Endothelial cell of umbilical vein (primary cell): ENCODE data around the gene NADSYN1. TPM values are rescaled to one million over a fixed set of nuclear protein-coding genes. Genes with fewer than 3 reads are reported as not detected.

Source experiments
- BruUV-seq: library from RNA; stranded (reverse); fragments of 400-500 nt; replicated peaks from 2 replicates; lab custom pipeline; 2021; lab: Mats Ljungman, UMichigan
- CTCF ChIA-PET: fragments of 300-600, 350-600 bp; sonication (Branson Sonifier 250); formaldehyde crosslinking; loops from one replicate; lab custom pipeline; 2021; ENCODE audit warnings: antibody characterized with exemption, inconsistent platforms; lab: Charles Lee
- POLR2A ChIA-PET: fragments of 300-600, 350-600 bp; sonication (Branson Sonifier 250); formaldehyde crosslinking; loops from one replicate; lab custom pipeline; 2021; ENCODE audit warnings: antibody characterized with exemption, inconsistent platforms; lab: Charles Lee
- DNase-seq: peaks from one replicate; pipeline ENCODE4 v3.0.0-alpha.2; 2011; ENCODE audit warnings: low read depth, low spot score
- FAIRE-seq: peaks from 2 replicates; lab custom pipeline; 2011; peaks lifted over from hg19 to GRCh38; lab: Jason Lieb, UNC
- H2AFZ ChIP-seq: 2 replicates; pipeline ENCODE4 v1.6.0; 2012; ENCODE audit warnings: low read depth, low read length, control low read depth, inconsistent platforms
- H3K27ac ChIP-seq: 2 replicates; pipeline ENCODE4 v1.5.1; 2011; ENCODE audit warnings: low read depth, mild to moderate bottlenecking, control low read depth, low read length, moderate library complexity; ENCODE audit not compliant: insufficient read depth
- H3K27me3 ChIP-seq, 2 experiments: 2 replicates each; pipeline versions ENCODE4 v1.6.0 to v1.6.1; 2011; ENCODE audit warnings: low read length in 2 of 2, mixed read lengths in 1 of 2; ENCODE audit not compliant: control insufficient read depth in 2 of 2, insufficient read depth in 2 of 2
- H3K36me3 ChIP-seq, 2 experiments: 2 replicates in 1 of 2; 3 replicates in 1 of 2; pipeline ENCODE4 v1.5.1; 2011; ENCODE audit warnings: low read length in 2 of 2, mild to moderate bottlenecking in 1 of 2, moderate library complexity in 1 of 2; ENCODE audit not compliant: control insufficient read depth in 2 of 2, insufficient read depth in 2 of 2; ENCODE audit errors: extremely low read depth in 1 of 2
- H3K4me1 ChIP-seq: 3 replicates; pipeline ENCODE4 v1.5.1; 2011; ENCODE audit warnings: mild to moderate bottlenecking, low read length; ENCODE audit not compliant: control insufficient read depth, insufficient read depth; ENCODE audit errors: extremely low read depth
- H3K4me2 ChIP-seq: 2 replicates; pipeline ENCODE4 v1.6.1; 2011; ENCODE audit warnings: low read length, control low read depth, mixed read lengths; ENCODE audit not compliant: insufficient read depth
- H3K4me3 ChIP-seq, 3 experiments: fragments of 200-600 bp in 1 of 3; sonication (generic), shearing (Covaris generic) in 1 of 3; replicated peaks in 1 of 3; 2 replicates each; pipeline ENCODE4 v1.5.1; 2011 to 2016; ENCODE audit warnings: control low read depth in 3 of 3, low read length in 3 of 3, mild to moderate bottlenecking in 2 of 3, inconsistent platforms in 1 of 3, low read depth in 1 of 3, moderate library complexity in 1 of 3; ENCODE audit not compliant: insufficient read depth in 1 of 3
- H3K79me2 ChIP-seq: 2 replicates; pipeline ENCODE4 v1.6.0; 2012; ENCODE audit warnings: low read length, inconsistent platforms; ENCODE audit not compliant: control insufficient read depth, insufficient read depth
- H3K9ac ChIP-seq: replicated peaks from 2 replicates; pipeline ENCODE3; 2011; ENCODE audit warnings: low read length, control low read depth; ENCODE audit not compliant: insufficient read depth; ENCODE audit errors: extremely low read depth
- H3K9me1 ChIP-seq: replicated peaks from 3 replicates; pipeline ENCODE4 v1.6.0; 2011; ENCODE audit warnings: mild to moderate bottlenecking, low read length; ENCODE audit not compliant: control insufficient read depth, insufficient read depth; ENCODE audit errors: extremely low read depth
- H3K9me3 ChIP-seq: replicated peaks from 2 replicates; pipeline ENCODE4 v1.5.1; 2012; ENCODE audit warnings: low read length, inconsistent platforms; ENCODE audit not compliant: control insufficient read depth, insufficient read depth
- H4K20me1 ChIP-seq: replicated peaks from 2 replicates; pipeline ENCODE3; 2011; ENCODE audit warnings: mild to moderate bottlenecking, low read length; ENCODE audit not compliant: control insufficient read depth, insufficient read depth; ENCODE audit errors: extremely low read depth
- CTCF ChIP-seq, 2 donors: IDR thresholded peaks; 1 replicate in 1 of 2; 2 replicates in 1 of 2; pipeline ENCODE4 v1.5.1; 2011; ENCODE audit warnings: low read length in 2 of 2, mild to moderate bottlenecking in 2 of 2, moderate library complexity in 2 of 2, control low read depth in 1 of 2, inconsistent platforms in 1 of 2, low read depth in 1 of 2; ENCODE audit not compliant: insufficient read depth in 1 of 2; ENCODE audit errors: extremely low read depth in 1 of 2
- EZH2 ChIP-seq: IDR thresholded peaks from 2 replicates; pipeline ENCODE4 v1.6.1; 2012; ENCODE audit warnings: borderline replicate concordance, low read depth, mild to moderate bottlenecking, moderate library complexity, low read length, inconsistent platforms; ENCODE audit not compliant: severe bottlenecking
- FOS ChIP-seq: IDR thresholded peaks from 2 replicates; pipeline ENCODE4 v1.6.1; 2011; ENCODE audit warnings: mild to moderate bottlenecking, low read length, moderate library complexity, borderline replicate concordance; ENCODE audit not compliant: insufficient read depth
- GATA2 ChIP-seq: IDR thresholded peaks from 2 replicates; pipeline ENCODE4 v1.7.0; 2011; ENCODE audit warnings: low read depth, mild to moderate bottlenecking, moderate library complexity, mixed read lengths, low read length; ENCODE audit not compliant: insufficient read length, insufficient read depth
- JUN ChIP-seq: IDR thresholded peaks from 2 replicates; pipeline ENCODE4 v1.6.1; 2011; ENCODE audit warnings: borderline replicate concordance, low read depth; ENCODE audit not compliant: insufficient read length, insufficient read depth
- MAX ChIP-seq: IDR thresholded peaks from 2 replicates; pipeline ENCODE4 v1.6.1; 2011; ENCODE audit not compliant: insufficient read depth, insufficient read length
- MYC ChIP-seq: IDR thresholded peaks from one replicate; pipeline ENCODE4 v1.6.1; 2011; ENCODE audit warnings: mild to moderate bottlenecking, low read depth, low read length
- POLR2A ChIP-seq: IDR thresholded peaks from 2 replicates; pipeline ENCODE4 v1.6.1; 2012; ENCODE audit warnings: low read depth, mild to moderate bottlenecking, control low read depth, low read length
- POLR2AphosphoS5 ChIP-seq: IDR thresholded peaks from 2 replicates; pipeline ENCODE4 v1.6.1; 2012; ENCODE audit warnings: low read depth, mild to moderate bottlenecking, control low read depth, low read length, moderate library complexity; ENCODE audit not compliant: insufficient read depth
- dilution Hi-C: fragments of 300-500 bp; cut with MboI; formaldehyde crosslinking; loops from one replicate; pipeline ENCODE4 v1.15.0; 2019; ENCODE audit warnings: low sequenced_read_pairs; ENCODE audit not compliant: extremely low pct_ligation_motif_present
- intact Hi-C: fragments of 100-400 bp; cut with micrococcal nuclease; formaldehyde crosslinking; loops from one replicate; pipeline ENCODE4 v1.10.0; 2022
- polyA plus RNA-seq, 4 experiments: library from polyadenylated mRNA; depleted of rRNA in 3 of 4; stranded (reverse) in 3 of 4; unstranded in 1 of 4; fragments of >200 nt; gene quantifications; 2 replicates each; pipeline versions ENCODE4 v1.2.1 to v1.2.3, GENCODE V29; 2011 to 2012; ENCODE audit warnings: missing spikeins in 1 of 4
- total RNA-seq: library from RNA; stranded (reverse); gene quantifications from 2 replicates; pipeline ENCODE4 v1.2.3, GENCODE V29; 2021

NADSYN1 gene
- total and polyA plus RNA-seq, 2 donors (not counting 3 experiments of a cell fraction or from before 2014, with no cell fraction given), result 77.5 to 99.2 TPM

DNA sequence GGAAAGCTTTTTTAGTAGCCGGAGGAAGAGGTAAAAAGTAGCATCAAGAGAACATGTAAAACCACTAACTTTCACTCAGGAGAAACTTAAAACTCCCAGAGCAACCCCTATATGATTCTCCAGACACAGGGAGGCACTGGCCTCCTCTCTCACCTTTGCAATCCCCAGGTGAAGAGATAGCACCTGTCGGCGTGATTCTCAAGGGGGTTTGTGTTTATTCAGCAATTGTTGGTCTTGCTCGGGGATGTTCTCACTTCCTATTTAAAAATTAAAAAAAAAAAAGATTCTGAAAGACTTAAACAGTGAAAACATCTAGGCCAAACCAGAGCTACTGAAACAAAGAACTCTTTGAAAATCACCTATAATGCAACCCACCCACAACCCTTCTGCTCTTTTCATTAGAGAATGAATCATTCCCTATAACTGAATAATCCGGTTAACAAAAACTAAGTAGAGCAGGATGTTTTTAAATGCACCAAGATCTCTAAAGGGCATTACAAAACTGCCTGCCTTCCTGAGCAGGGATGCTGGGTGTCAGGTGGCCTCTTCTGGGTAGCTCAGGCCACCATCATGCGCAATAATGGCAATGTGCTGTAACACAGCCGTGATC is 29.7 kb upstream of the NADSYN1 start:
- Histone ChIP-seq H3K9me1 (no peaks in the 10 kb centered on the region), H3K4me1 (no peaks in the 10 kb centered on the region), H3K27ac (no peak overlapping the region), H3K79me2 (no peaks in the 10 kb centered on the region), H3K36me3 (no peaks in the 10 kb centered on the region), H2AFZ (no peak overlapping the region), H3K27me3 (peaks cover 0 to 2% of the 10 kb centered on the region in 2 experiments), H3K4me2 (no peak overlapping the region), H4K20me1 (no peaks in the 10 kb centered on the region), H3K9ac (no peak overlapping the region), H3K4me3 (no peak overlapping the region), H3K9me3 (no peaks in the 10 kb centered on the region)
- no peak for DNase-seq
- intact Hi-C loops (no loop called here), dilution Hi-C loops (no loop called here)
- POLR2A ChIA-PET, result no interaction called here
- CTCF ChIA-PET, result no interaction called here
- TF ChIP-seq MAX, result no peak
- TF ChIP-seq CTCF (IDR thresholded peaks at IDR 0.05; ENCODE audit: extremely low read depth in 1 of 2, insufficient read depth in 1 of 2, low read depth in 1 of 2, low read length in 2 of 2), result no peak
- TF ChIP-seq FOS, result no peak
- TF ChIP-seq EZH2, result no peak
- no peak for TF ChIP-seq JUN
- TF ChIP-seq GATA2, result no peak
- TF ChIP-seq POLR2A, result no peak
- no peak for TF ChIP-seq MYC
- no peak for TF ChIP-seq POLR2AphosphoS5
- no TSS peak for BruUV-seq
- no peak for FAIRE-seq
